IMR-90 (cell line): ENCODE data around the gene NOL4L. TPM values are rescaled to one million over a fixed set of nuclear protein-coding genes. Genes with fewer than 3 reads are reported as not detected.

Source experiments
- ATAC-seq: fragments of 200-7000 bp; cut with Tn5 transposase; 2 replicates; pipeline ENCODE4 v1.9.1; 2020; ENCODE audit warnings: low read depth, mild to moderate bottlenecking, moderate library complexity
- BruUV-seq: library from RNA; stranded (reverse); fragments of 400-500 nt; replicated peaks from 2 replicates; lab custom pipeline; 2021; lab: Mats Ljungman, UMichigan
- CTCF ChIA-PET: fragments of 300-600 bp; formaldehyde crosslinking; extraction: SDS; loops from one replicate; lab custom pipeline; 2021; ENCODE audit warnings: antibody characterized with exemption; lab: Yijun Ruan, JAX
- POLR2A ChIA-PET: fragments of 300-600 bp; sonication (Branson Sonifier 250); formaldehyde crosslinking; loops from one replicate; lab custom pipeline; 2022; ENCODE audit warnings: antibody characterized with exemption; ENCODE audit not compliant: unreplicated experiment; lab: Charles Lee
- DNase-seq: peaks from one replicate; pipeline ENCODE4 v3.0.0; 2013
- H2AFZ ChIP-seq: replicated peaks from 2 replicates; pipeline ENCODE3; 2013; ENCODE audit warnings: low read length, mild to moderate bottlenecking; ENCODE audit not compliant: poor library complexity
- H2AK5ac ChIP-seq: 2 replicates; pipeline ENCODE4 v1.6.1; 2013; ENCODE audit warnings: low read depth, low read length, inconsistent platforms
- H2AK9ac ChIP-seq: replicated peaks from 2 replicates; pipeline ENCODE3; 2013; ENCODE audit warnings: mild to moderate bottlenecking, low read depth, low read length, moderate library complexity; ENCODE audit not compliant: poor library complexity
- H2BK120ac ChIP-seq: 2 replicates; pipeline ENCODE4 v1.6.1; 2013; ENCODE audit warnings: low read depth, low read length, inconsistent platforms
- H2BK15ac ChIP-seq: 3 replicates; pipeline ENCODE4 v1.6.1; 2013; ENCODE audit warnings: low read depth, low read length, inconsistent platforms
- H2BK20ac ChIP-seq: 2 replicates; pipeline ENCODE4 v1.6.1; 2013; ENCODE audit warnings: low read depth, mild to moderate bottlenecking, inconsistent platforms, low read length, moderate library complexity
- H2BK5ac ChIP-seq: 2 replicates; pipeline ENCODE4 v1.6.1; 2013; ENCODE audit warnings: mild to moderate bottlenecking, low read depth, low read length, inconsistent platforms; ENCODE audit not compliant: poor library complexity, severe bottlenecking
- H3K14ac ChIP-seq: replicated peaks from 2 replicates; pipeline ENCODE4 v1.6.1; 2013; ENCODE audit warnings: low read depth, low read length, inconsistent platforms
- H3K18ac ChIP-seq: 2 replicates; pipeline ENCODE4 v1.6.1; 2013; ENCODE audit warnings: low read depth, low read length, control low read depth
- H3K23ac ChIP-seq: 2 replicates; pipeline ENCODE4 v1.6.1; 2013; ENCODE audit warnings: low read depth, low read length, inconsistent platforms
- H3K27ac ChIP-seq: 2 replicates; pipeline ENCODE4 v1.5.1; 2013; ENCODE audit warnings: mild to moderate bottlenecking, control low read depth, low read length; ENCODE audit not compliant: insufficient read depth
- H3K27me3 ChIP-seq: 2 replicates; pipeline ENCODE4 v1.6.1; 2013; ENCODE audit warnings: low read length; ENCODE audit not compliant: control insufficient read depth, insufficient read depth
- H3K36me3 ChIP-seq: 2 replicates; pipeline ENCODE4 v1.6.1; 2013; ENCODE audit warnings: low read length, mixed read lengths; ENCODE audit not compliant: control insufficient read depth, insufficient read depth
- H3K4ac ChIP-seq: 2 replicates; pipeline ENCODE4 v1.6.1; 2013; ENCODE audit warnings: low read depth, low read length, inconsistent platforms
- H3K4me1 ChIP-seq: 2 replicates; pipeline ENCODE4 v1.6.1; 2013; ENCODE audit warnings: low read length, mixed read lengths; ENCODE audit not compliant: control insufficient read depth, insufficient read depth
- H3K4me2 ChIP-seq: 2 replicates; pipeline ENCODE4 v1.6.1; 2013; ENCODE audit warnings: low read depth, mild to moderate bottlenecking, control low read depth, low read length, moderate library complexity
- H3K4me3 ChIP-seq: 2 replicates; pipeline ENCODE4 v1.5.1; 2013; ENCODE audit warnings: low read depth, mild to moderate bottlenecking, control low read depth, low read length, moderate library complexity; ENCODE audit not compliant: insufficient read depth
- H3K56ac ChIP-seq: 2 replicates; pipeline ENCODE4 v1.6.1; 2013; ENCODE audit warnings: low read length, inconsistent platforms; ENCODE audit not compliant: insufficient read depth; ENCODE audit errors: extremely low read depth
- H3K79me1 ChIP-seq, 2 experiments: 2 replicates each; pipeline ENCODE4 v1.6.1; 2013; ENCODE audit warnings: low read length in 2 of 2, inconsistent platforms in 1 of 2, low read depth in 1 of 2
- H3K9ac ChIP-seq: 2 replicates; pipeline ENCODE4 v1.6.1; 2013; ENCODE audit warnings: low read depth, low read length, control low read depth
- H3K9me1 ChIP-seq: 2 replicates; pipeline ENCODE4 v1.6.1; 2013; ENCODE audit warnings: low read length, inconsistent platforms; ENCODE audit not compliant: insufficient read depth
- H3K9me3 ChIP-seq: 2 replicates; pipeline ENCODE4 v1.6.1; 2013; ENCODE audit warnings: low read length; ENCODE audit not compliant: control insufficient read depth, insufficient read depth
- H4K20me1 ChIP-seq: 2 replicates; pipeline ENCODE4 v1.6.1; 2013; ENCODE audit warnings: low read length, inconsistent platforms; ENCODE audit not compliant: insufficient read depth
- H4K5ac ChIP-seq: 2 replicates; pipeline ENCODE4 v1.6.1; 2013; ENCODE audit warnings: mild to moderate bottlenecking, low read depth, low read length, control low read depth
- H4K8ac ChIP-seq, 2 experiments: 2 replicates each; pipeline ENCODE4 v1.6.1; 2013; ENCODE audit warnings: low read depth in 2 of 2, low read length in 2 of 2, control low read depth in 1 of 2, inconsistent platforms in 1 of 2
- H4K91ac ChIP-seq: 2 replicates; pipeline ENCODE4 v1.6.1; 2013; ENCODE audit warnings: low read depth, low read length, inconsistent platforms; ENCODE audit not compliant: insufficient read depth
- CHD1 ChIP-seq: IDR thresholded peaks from 2 replicates; pipeline ENCODE4 v1.6.1; 2012; ENCODE audit warnings: low read depth, low read length, improper control_type of control experiment
- MXI1 ChIP-seq: IDR thresholded peaks from 2 replicates; pipeline ENCODE4 v1.6.1; 2012; ENCODE audit warnings: low read depth, mild to moderate bottlenecking, low read length, moderate library complexity, borderline replicate concordance
- WGBS, 2 experiments: methylation state at CpG; one replicate each; pipeline versions ENCODE4 v1.1.5 to v1.1.7; 2013; ENCODE audit warnings: missing lambda C conversion rate in 2 of 2; ENCODE audit not compliant: insufficient read length in 1 of 2; ENCODE audit errors: extremely low coverage in 2 of 2; 5-methylcytosine and 5-hydroxymethylcytosine counted together
- dilution Hi-C: fragments of 300-500 bp; cut with HindIII; formaldehyde crosslinking; loops from one replicate; pipeline ENCODE4 v1.14.3; 2018; ENCODE audit warnings: low sequenced_read_pairs; ENCODE audit not compliant: unreplicated experiment
- in situ Hi-C: fragments of 300-500 bp; cut with MboI; formaldehyde crosslinking; loops from 3 replicates; pipeline ENCODE4 v1.14.3; 2019; ENCODE audit warnings: low sequenced_read_pairs, inconsistent platforms, mixed read lengths
- intact Hi-C: fragments of 100-400 bp; cut with micrococcal nuclease; formaldehyde crosslinking; loops from 2 replicates; pipeline ENCODE4 v1.10.0; 2022
- polyA plus RNA-seq, 3 experiments: library from polyadenylated mRNA; depleted of rRNA; stranded (reverse); fragments of >200 nt; gene quantifications; 2 replicates each; pipeline ENCODE4 v1.2.3, GENCODE V29; 2012; ENCODE audit warnings: low replicate concordance in 1 of 3
- total RNA-seq: library from RNA; depleted of rRNA; stranded (reverse); fragments of >200 nt; gene quantifications from 2 replicates; pipeline ENCODE4 v1.2.3, GENCODE V29; 2012
- TF ChIP-seq, protein P1 (sequence below): fragments of 150-350 bp; IDR thresholded peaks from 2 replicates; pipeline ENCODE4 v1.6.1; 2016; ENCODE audit warnings: low read depth, mild to moderate bottlenecking, low read length, moderate library complexity, borderline replicate concordance

Gene NOL4L
- total and polyA plus RNA-seq, 2 of the 4 experiments (the other 2 are of a cell fraction) = 4.7 to 13.3 TPM

DNA sequence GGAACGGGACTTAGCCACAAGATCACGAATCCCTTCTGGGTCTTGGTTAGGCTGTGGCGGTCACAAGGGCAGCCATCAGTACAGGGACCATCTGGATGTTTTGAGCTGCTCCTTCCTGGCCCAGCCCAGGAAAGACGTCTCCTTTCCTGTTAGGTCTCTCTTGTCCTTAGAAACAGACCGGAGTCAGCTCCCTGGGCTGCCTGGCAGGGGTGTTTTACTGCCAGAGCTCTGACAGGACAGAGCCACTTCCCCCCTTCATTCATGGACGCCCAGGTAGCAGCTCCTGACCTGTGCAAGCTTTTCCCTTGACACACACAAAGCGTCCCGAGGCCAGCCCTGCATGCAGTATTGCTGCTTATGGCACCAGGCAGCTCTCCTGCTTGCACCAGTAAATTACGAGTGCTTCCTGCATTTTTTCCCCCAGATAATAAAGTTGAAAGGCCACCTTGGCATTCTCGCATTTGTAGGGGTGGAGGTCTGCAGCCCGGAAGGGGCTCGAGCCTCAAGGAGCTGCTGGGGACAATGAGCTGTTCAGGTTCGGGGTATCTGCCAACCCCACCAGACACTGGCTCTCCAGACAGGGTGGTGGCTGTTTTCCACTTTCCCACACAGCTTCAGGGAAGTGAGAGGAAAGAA is 87.4 kb downstream of the NOL4L start (continued):
- no peak for TF ChIP-seq MXI1

DNA sequence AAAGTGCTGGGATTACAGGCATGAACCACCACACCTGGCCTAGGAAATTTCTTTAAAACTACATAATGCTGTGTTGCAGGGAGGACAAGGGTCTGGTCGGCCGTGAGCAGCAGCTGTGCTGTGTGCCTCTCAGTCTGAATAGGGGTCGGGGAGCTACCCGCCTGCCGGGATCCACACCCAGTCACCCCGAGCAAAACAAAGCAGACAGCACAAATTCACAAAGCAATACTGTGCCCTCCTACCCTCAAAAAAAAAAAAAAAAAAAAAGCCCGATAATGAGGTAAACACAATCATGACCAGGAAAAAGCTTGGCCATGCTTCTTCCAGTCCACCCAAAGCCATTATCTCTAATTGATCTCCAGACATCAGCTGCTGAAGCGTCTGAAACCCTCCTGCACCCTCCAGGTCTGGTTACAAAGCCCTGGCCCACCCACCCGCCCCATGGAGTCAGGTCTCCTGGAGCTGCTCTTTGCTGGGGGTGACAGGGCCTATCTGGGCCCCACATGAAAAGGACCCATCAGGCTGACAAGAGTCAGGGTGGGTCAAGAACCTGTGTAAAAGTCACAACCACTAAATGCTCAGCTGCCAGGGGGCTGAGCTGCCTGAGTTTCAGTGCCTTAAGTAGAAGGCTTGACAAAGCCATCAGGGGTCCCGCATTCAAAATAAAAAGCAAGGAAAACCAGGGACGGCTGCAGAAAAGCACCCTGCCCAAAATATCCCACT is 88.2 kb downstream of the NOL4L start:
- Histone ChIP-seq H2BK5ac (no peak overlapping the region), H2AK5ac (no peak overlapping the region), H3K18ac (no peak overlapping the region), H2AFZ (peak overlapping the region; percentile 76), H4K20me1 (no peaks in the 10 kb centered on the region), H3K36me3 (no peaks in the 10 kb centered on the region), H4K91ac (no peak overlapping the region), H3K23ac (no peak overlapping the region), H3K14ac (no peak overlapping the region), H2BK20ac (no peak overlapping the region), H3K4me3 (no peak overlapping the region), H3K9me3 (no peaks in the 10 kb centered on the region), H3K56ac (no peak overlapping the region), H3K27ac (no peak overlapping the region), H2AK9ac (no peak overlapping the region), H4K5ac (no peak overlapping the region), H3K4ac (no peak overlapping the region), H2BK15ac (no peak overlapping the region), H3K79me1 (no peaks in the 10 kb centered on the region; a peak in 2 of 4 replicates), H3K9me1 (peaks cover 20% of the 10 kb centered on the region), H2BK120ac (no peak overlapping the region), H3K9ac (no peak overlapping the region), H3K4me1 (peaks cover 3% of the 10 kb centered on the region; the same call in 1 of the 2 replicates), H3K4me2 (no peak overlapping the region), H4K8ac (no peak overlapping the region), H3K27me3 (no peaks in the 10 kb centered on the region)
- no CpG with 5 or more reads among the region's 11 CpGs for WGBS, 2 experiments
- no TSS peak for BruUV-seq
- in situ Hi-C loops (loop anchor here (25.0 kb wide), 1 partner anchor 660 kb away; the partner anchor contains the start of gene FOXS1), dilution Hi-C loops (no loop called here), intact Hi-C loops (no loop called here)
- ATAC-seq = no peak
- TF ChIP-seq, protein P1, sequence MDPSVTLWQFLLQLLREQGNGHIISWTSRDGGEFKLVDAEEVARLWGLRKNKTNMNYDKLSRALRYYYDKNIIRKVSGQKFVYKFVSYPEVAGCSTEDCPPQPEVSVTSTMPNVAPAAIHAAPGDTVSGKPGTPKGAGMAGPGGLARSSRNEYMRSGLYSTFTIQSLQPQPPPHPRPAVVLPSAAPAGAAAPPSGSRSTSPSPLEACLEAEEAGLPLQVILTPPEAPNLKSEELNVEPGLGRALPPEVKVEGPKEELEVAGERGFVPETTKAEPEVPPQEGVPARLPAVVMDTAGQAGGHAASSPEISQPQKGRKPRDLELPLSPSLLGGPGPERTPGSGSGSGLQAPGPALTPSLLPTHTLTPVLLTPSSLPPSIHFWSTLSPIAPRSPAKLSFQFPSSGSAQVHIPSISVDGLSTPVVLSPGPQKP = no peak
- TF ChIP-seq CHD1 = no peak
- DNase-seq = no peak
- POLR2A ChIA-PET = interaction anchor here (0.6 kb wide), 1 partner anchor 48 kb away, joined by 4 read pairs; no protein-coding TSS in a partner anchor
- CTCF ChIA-PET = no interaction called here
